HepG2 (cell line): ENCODE measurements around the gene ADPGK. TPM values are rescaled to one million over a fixed set of nuclear protein-coding genes. Genes with fewer than 3 reads are reported as not detected.

Experiments used
- ATAC-seq: fragments of 200-7000 bp; cut with Tn5 transposase; 3 replicates; pipeline ENCODE4 v1.9.1; 2020; ENCODE audit warnings: mild to moderate bottlenecking, moderate library complexity
- BruUV-seq: library from RNA; stranded (reverse); fragments of 400-500 nt; replicated peaks from 2 replicates; lab custom pipeline; 2021; lab: Mats Ljungman, UMichigan
- CTCF ChIA-PET: fragments of 300-600 bp; formaldehyde crosslinking; extraction: SDS; loops from one replicate; lab custom pipeline; 2021; ENCODE audit warnings: low total read pairs, inconsistent platforms, low intra/inter-chr PET ratio; lab: Yijun Ruan, JAX
- POLR2A ChIA-PET: fragments of 350-600 bp; sonication (Branson Sonifier 250); formaldehyde crosslinking; loops from one replicate; lab custom pipeline; 2020; ENCODE audit warnings: antibody characterized with exemption, inconsistent platforms; lab: Yijun Ruan, JAX
- DNase-seq: peaks from one replicate; pipeline ENCODE4 v3.0.0-alpha.2; 2015; ENCODE audit warnings: low spot score
- FAIRE-seq: peaks from 3 replicates; lab custom pipeline; 2011; peaks lifted over from hg19 to GRCh38; lab: Jason Lieb, UNC
- H2AFZ ChIP-seq: one replicate; pipeline ENCODE4 v1.6.1; 2011; ENCODE audit warnings: low read length, inconsistent platforms
- H3K27ac ChIP-seq: fragments of 300-600 bp; 3 replicates; pipeline ENCODE4 v1.8.0; 2011; ENCODE audit warnings: mixed run types, mild to moderate bottlenecking, mixed read lengths, low read length, inconsistent platforms; ENCODE audit not compliant: insufficient read depth; ENCODE audit errors: extremely low read length
- H3K27me3 ChIP-seq, 2 experiments: fragments of 200-600 bp in 1 of 2; 2 replicates in 1 of 2; 3 replicates in 1 of 2; pipeline versions ENCODE4 v1.6.0 to v1.8.0; 2011; ENCODE audit warnings: low read length in 2 of 2, mild to moderate bottlenecking in 2 of 2, moderate library complexity in 2 of 2, inconsistent platforms in 1 of 2; ENCODE audit not compliant: insufficient read depth in 2 of 2, control insufficient read depth in 1 of 2
- H3K36me3 ChIP-seq, 2 experiments: fragments of 200-600 bp in 1 of 2; replicated peaks in 1 of 2; 2 replicates in 1 of 2; 3 replicates in 1 of 2; pipeline versions ENCODE4 v1.5.1 to v1.8.0; 2011; ENCODE audit warnings: low read length in 2 of 2, inconsistent platforms in 1 of 2; ENCODE audit not compliant: insufficient read depth in 2 of 2, control insufficient read depth in 1 of 2
- H3K4me1 ChIP-seq: 2 replicates; pipeline ENCODE4 v1.5.1; 2012; ENCODE audit warnings: low read length, inconsistent platforms; ENCODE audit not compliant: insufficient read depth
- H3K4me2 ChIP-seq: 2 replicates; pipeline ENCODE4 v1.6.0; 2011; ENCODE audit warnings: low read depth, low read length, inconsistent platforms
- H3K4me3 ChIP-seq, 3 experiments: fragments of 200-600 bp in 1 of 3; sonication (generic), shearing (Covaris generic) in 1 of 3; replicated peaks in 1 of 3; 2 replicates each; pipeline ENCODE4 v1.5.1; 2011 to 2016; ENCODE audit warnings: low read length in 3 of 3, inconsistent platforms in 2 of 3, low read depth in 2 of 3, mild to moderate bottlenecking in 2 of 3, control low read depth in 1 of 3, mixed read lengths in 1 of 3; ENCODE audit not compliant: insufficient read depth in 1 of 3
- H3K79me2 ChIP-seq: one replicate; pipeline ENCODE4 v1.6.1; 2011; ENCODE audit warnings: low read length, inconsistent platforms; ENCODE audit not compliant: insufficient read depth
- H3K9ac ChIP-seq: 2 replicates; pipeline ENCODE4 v1.6.0; 2011; ENCODE audit warnings: mild to moderate bottlenecking, low read depth, low read length, inconsistent platforms; ENCODE audit not compliant: insufficient read depth
- H3K9me3 ChIP-seq: 2 replicates; pipeline ENCODE4 v1.5.1; 2012; ENCODE audit warnings: mild to moderate bottlenecking, low read length
- H4K20me1 ChIP-seq: 2 replicates; pipeline ENCODE4 v1.6.0; 2011; ENCODE audit warnings: inconsistent platforms, mild to moderate bottlenecking, low read length, moderate library complexity; ENCODE audit not compliant: insufficient read depth
- ARID4A ChIP-seq: sonication (generic); formaldehyde crosslinking; IDR thresholded peaks from 2 replicates; pipeline ENCODE4 v1.5.0; 2020; ENCODE audit warnings: mild to moderate bottlenecking, missing genetic modification reagents, borderline replicate concordance
- E2F2 ChIP-seq: sonication (generic); formaldehyde crosslinking; IDR thresholded peaks from 2 replicates; pipeline ENCODE4 v1.4.0; 2020; ENCODE audit warnings: missing genetic modification reagents, borderline replicate concordance
- FIP1L1 ChIP-seq: fragments of 200-400 bp; formaldehyde crosslinking; IDR thresholded peaks from 2 replicates; pipeline ENCODE4 v1.6.1; 2018; ENCODE audit warnings: low read depth, mild to moderate bottlenecking, low read length, moderate library complexity, borderline replicate concordance; ENCODE audit not compliant: insufficient read depth
- KLF11 ChIP-seq: IDR thresholded peaks from 2 replicates; pipeline ENCODE4 v1.6.1; 2016; ENCODE audit warnings: missing compliant biosample characterization
- PATZ1 ChIP-seq: sonication (generic); formaldehyde crosslinking; IDR thresholded peaks from 2 replicates; pipeline ENCODE4 v1.4.0; 2020; ENCODE audit warnings: missing genetic modification reagents
- PLSCR1 ChIP-seq: sonication (generic); formaldehyde crosslinking; IDR thresholded peaks from 2 replicates; pipeline ENCODE4 v1.5.0; 2020; ENCODE audit warnings: missing genetic modification reagents, mild to moderate bottlenecking, borderline replicate concordance
- SSRP1 ChIP-seq: IDR thresholded peaks from 2 replicates; pipeline ENCODE4 v1.6.1; 2016; ENCODE audit warnings: control low read depth
- ZNF10 ChIP-seq: sonication (generic); formaldehyde crosslinking; IDR thresholded peaks from 2 replicates; pipeline ENCODE4 v1.4.0; 2020; ENCODE audit warnings: mild to moderate bottlenecking, low read depth, missing genetic modification reagents, borderline replicate concordance
- ZNF264 ChIP-seq: sonication (generic); formaldehyde crosslinking; IDR thresholded peaks from 2 replicates; pipeline ENCODE4 v1.4.0; 2020; ENCODE audit warnings: missing genetic modification reagents
- ZNF367 ChIP-seq: sonication (generic); formaldehyde crosslinking; IDR thresholded peaks from 2 replicates; pipeline ENCODE4 v1.4.0; 2020; ENCODE audit warnings: missing genetic modification reagents, borderline replicate concordance
- ZSCAN5A ChIP-seq: sonication (generic); formaldehyde crosslinking; IDR thresholded peaks from 2 replicates; pipeline ENCODE4 v1.8.0; 2022; ENCODE audit warnings: mild to moderate bottlenecking, missing genetic modification reagents, borderline replicate concordance
- WGBS: methylation state at CpG from one replicate; pipeline ENCODE4 v1.1.6; 2017; ENCODE audit warnings: low lambda C conversion rate; 5-methylcytosine and 5-hydroxymethylcytosine counted together
- in situ Hi-C: cut with HindIII; loops from 2 replicates; pipeline ENCODE4 v1.10.0; 2017; ENCODE audit warnings: low pct_unique_long_range_greater_than_20kb; ENCODE audit not compliant: extremely low pct_ligation_motif_present
- intact Hi-C: fragments of 100-400 bp; cut with micrococcal nuclease; formaldehyde crosslinking; loops from one replicate; pipeline ENCODE4 v1.10.0; 2022; ENCODE audit not compliant: unreplicated experiment
- polyA plus RNA-seq, 8 experiments: library from polyadenylated mRNA; depleted of rRNA in 3 of 8; stranded (reverse) in 7 of 8; unstranded in 1 of 8; fragments of >200 nt; fragmentation: Illumina TruSeq in 4 of 8; extraction: Trizol in 4 of 8; gene quantifications; 2 replicates each; pipeline versions ENCODE4 v1.2.1 to v1.2.3, GENCODE V29; 2011 to 2016; ENCODE audit warnings: low read depth in 4 of 8, missing spikeins in 1 of 8, mixed read lengths in 1 of 8; ENCODE audit not compliant: insufficient read depth in 1 of 8
- total RNA-seq, 5 experiments: library from RNA; depleted of rRNA; stranded (reverse); fragments of >200 nt; fragmentation: Illumina TruSeq; extraction: Trizol; gene quantifications; 2 replicates each; pipeline ENCODE4 v1.2.3, GENCODE V29; 2016; ENCODE audit warnings: low read depth in 1 of 5

ADPGK gene
- total and polyA plus RNA-seq, 2 of the 13 experiments (the other 11 are each of a cell fraction or from before 2014, with no cell fraction given), result 61.6 to 67.5 TPM

- TF ChIP-seq FIP1L1 (no peak), ZNF264 (CRISPR knock-in tag) (no peak), ZSCAN5A (CRISPR knock-in tag) (no peak), PLSCR1 (no peak), KLF11 (CRISPR knock-in tag) (no peak), ZNF367 (CRISPR knock-in tag) (no peak), ZNF10 (CRISPR knock-in tag) (no peak)
These were observed 29.9 kb upstream of the ADPGK start (continued) for GRCh38 chr15:72813345-72814004.

- H3K36me3 ChIP-seq, result no peaks in the 10 kb centered on the region
- no peak overlapping the region for H3K4me3 ChIP-seq
- no TSS peak for BruUV-seq
- H2AFZ ChIP-seq, result no peak overlapping the region
- ChIA-PET CTCF (no interaction called here), POLR2A (no interaction called here)
- ATAC-seq (no peak), DNase-seq (no peak), FAIRE-seq (no peak)
- H3K4me2 ChIP-seq, result no peak overlapping the region
- H3K4me1 ChIP-seq, result no peaks in the 10 kb centered on the region
- H3K9ac ChIP-seq, result no peak overlapping the region
- H3K27ac ChIP-seq, result no peak overlapping the region
- WGBS, result 24% methylated on average over 4 of the region's 4 CpGs
- H3K27me3 ChIP-seq, result peaks cover 1 to 27% of the 10 kb centered on the region in 2 experiments; a peak in 4 of 5 replicates
- H3K79me2 ChIP-seq, result no peaks in the 10 kb centered on the region
- in situ Hi-C loops, result no loop called here
- H3K9me3 ChIP-seq, result no peaks in the 10 kb centered on the region
- intact Hi-C loops, result no loop called here
- H4K20me1 ChIP-seq, result no peaks in the 10 kb centered on the region
- no peak for TF ChIP-seq PATZ1
- TF ChIP-seq ARID4A (CRISPR knock-in tag), result no peak
- no peak for TF ChIP-seq SSRP1 (CRISPR knock-in tag)
- no peak for TF ChIP-seq E2F2 (CRISPR knock-in tag)
These were observed 25.8 kb upstream of the ADPGK start for GRCh38 chr15:72809329-72809728.
